H9 (cell line): Measurements from ENCODE around the gene LPCAT3. TPM values are rescaled to one million over a fixed set of nuclear protein-coding genes. Genes with fewer than 3 reads are reported as not detected.

Experiments
- DNase-seq: peaks from one replicate; pipeline ENCODE4 v3.0.0-alpha.2; 2017
- H2AFZ ChIP-seq: one replicate; pipeline ENCODE4 v1.6.1; 2013; ENCODE audit warnings: mild to moderate bottlenecking, low read length, control low read depth, moderate library complexity
- H2AK5ac ChIP-seq: 2 replicates; pipeline ENCODE4 v1.6.1; 2013; ENCODE audit warnings: low read length, control low read depth, mixed read lengths; ENCODE audit not compliant: insufficient read length
- H2BK120ac ChIP-seq: one replicate; pipeline ENCODE4 v1.6.1; 2013; ENCODE audit warnings: low read depth, mild to moderate bottlenecking, low read length, control low read depth, inconsistent platforms; ENCODE audit not compliant: poor library complexity, severe bottlenecking
- H2BK12ac ChIP-seq: 2 replicates; pipeline ENCODE4 v1.6.1; 2013; ENCODE audit warnings: low read length, control low read depth, mixed read lengths, low read depth; ENCODE audit not compliant: insufficient read length
- H2BK15ac ChIP-seq: 2 replicates; pipeline ENCODE4 v1.6.1; 2013; ENCODE audit warnings: low read depth, low read length, control low read depth
- H2BK20ac ChIP-seq: one replicate; pipeline ENCODE4 v1.6.1; 2013; ENCODE audit warnings: low read depth, mild to moderate bottlenecking, low read length, control low read depth, inconsistent platforms; ENCODE audit not compliant: poor library complexity, severe bottlenecking
- H2BK5ac ChIP-seq: 2 replicates; pipeline ENCODE4 v1.6.1; 2013; ENCODE audit warnings: low read length, control low read depth, mixed read lengths; ENCODE audit not compliant: insufficient read length
- H3K14ac ChIP-seq: 2 replicates; pipeline ENCODE4 v1.6.1; 2013; ENCODE audit warnings: low read length, control low read depth; ENCODE audit not compliant: insufficient read depth
- H3K18ac ChIP-seq: 2 replicates; pipeline ENCODE4 v1.6.1; 2013; ENCODE audit warnings: low read depth, mild to moderate bottlenecking, mixed read lengths, low read length, control low read depth; ENCODE audit not compliant: insufficient read length
- H3K23ac ChIP-seq: 2 replicates; pipeline ENCODE4 v1.6.1; 2013; ENCODE audit warnings: low read length, control low read depth, mixed read lengths, low read depth; ENCODE audit not compliant: insufficient read length
- H3K23me2 ChIP-seq: 2 replicates; pipeline ENCODE4 v1.6.1; 2013; ENCODE audit warnings: low read depth, mild to moderate bottlenecking, mixed read lengths, low read length, control low read depth; ENCODE audit not compliant: insufficient read length, poor library complexity, severe bottlenecking
- H3K27ac ChIP-seq: 2 replicates; pipeline ENCODE4 v1.5.1; 2013; ENCODE audit warnings: low read length, control low read depth, mixed read lengths, low read depth; ENCODE audit not compliant: insufficient read length
- H3K27me3 ChIP-seq: 2 replicates; pipeline ENCODE4 v1.6.1; 2013; ENCODE audit warnings: low read length, control low read depth, inconsistent platforms; ENCODE audit not compliant: insufficient read depth
- H3K4ac ChIP-seq: 2 replicates; pipeline ENCODE4 v1.6.1; 2013; ENCODE audit warnings: low read depth, mild to moderate bottlenecking, control low read depth, inconsistent platforms, low read length, moderate library complexity
- H3K4me1 ChIP-seq: 2 replicates; pipeline ENCODE4 v1.6.1; 2013; ENCODE audit warnings: low read length, control low read depth, inconsistent platforms; ENCODE audit not compliant: insufficient read depth
- H3K4me2 ChIP-seq: 2 replicates; pipeline ENCODE4 v1.6.1; 2013; ENCODE audit warnings: low read length, control low read depth, mixed read lengths; ENCODE audit not compliant: insufficient read length, insufficient read depth
- H3K56ac ChIP-seq: 2 replicates; pipeline ENCODE4 v1.6.1; 2013; ENCODE audit warnings: low read depth, mild to moderate bottlenecking, mixed read lengths, low read length, control low read depth; ENCODE audit not compliant: insufficient read length
- H3K79me1 ChIP-seq: 2 replicates; pipeline ENCODE4 v1.6.1; 2013; ENCODE audit warnings: low read depth, mild to moderate bottlenecking, moderate library complexity, low read length, control low read depth, inconsistent platforms; ENCODE audit not compliant: insufficient read depth, poor library complexity, severe bottlenecking
- H3K79me2 ChIP-seq: 2 replicates; pipeline ENCODE4 v1.6.1; 2013; ENCODE audit warnings: low read length, control low read depth, inconsistent platforms; ENCODE audit not compliant: insufficient read depth
- H3K9ac ChIP-seq: 2 replicates; pipeline ENCODE4 v1.6.1; 2013; ENCODE audit warnings: low read length, control low read depth, mixed read lengths; ENCODE audit not compliant: insufficient read length; ENCODE audit errors: extremely low read depth
- H3K9me3 ChIP-seq: one replicate; pipeline ENCODE4 v1.6.1; 2013; ENCODE audit warnings: low read depth, low read length, inconsistent platforms; ENCODE audit not compliant: control insufficient read depth
- H3T11ph ChIP-seq: one replicate; pipeline ENCODE4 v1.6.1; 2013; ENCODE audit warnings: mild to moderate bottlenecking, low read length, control low read depth, inconsistent platforms
- H4K20me1 ChIP-seq: one replicate; pipeline ENCODE4 v1.6.1; 2013; ENCODE audit not compliant: control insufficient read depth, insufficient read length, insufficient read depth
- H4K5ac ChIP-seq: 2 replicates; pipeline ENCODE4 v1.6.1; 2013; ENCODE audit warnings: low read depth, mild to moderate bottlenecking, mixed read lengths, low read length, control low read depth; ENCODE audit not compliant: insufficient read length
- H4K8ac ChIP-seq: replicated peaks from 2 replicates; pipeline ENCODE4 v1.6.1; 2013; ENCODE audit warnings: low read length, control low read depth, mixed read lengths, low read depth; ENCODE audit not compliant: insufficient read length
- H4K91ac ChIP-seq: 2 replicates; pipeline ENCODE4 v1.6.1; 2013; ENCODE audit warnings: low read depth, mild to moderate bottlenecking, moderate library complexity, mixed read lengths, low read length, control low read depth; ENCODE audit not compliant: insufficient read length
- H3K27ac Mint-ChIP-seq, 3 experiments: 2 replicates in 2 of 3; 3 replicates in 1 of 3; pipeline ENCODE4 v1.8.0; 2020 to 2021; ENCODE audit warnings: mixed read lengths in 3 of 3, mild to moderate bottlenecking in 1 of 3, moderate library complexity in 1 of 3
- H3K27me3 Mint-ChIP-seq: 2 replicates; pipeline ENCODE4 v1.8.0; 2021; ENCODE audit warnings: low read depth, mild to moderate bottlenecking, moderate library complexity, mixed read lengths
- H3K36me3 Mint-ChIP-seq, 3 experiments: 2 replicates in 2 of 3; 3 replicates in 1 of 3; pipeline ENCODE4 v1.8.0; 2020 to 2021; ENCODE audit warnings: low read depth in 3 of 3, mixed read lengths in 3 of 3; ENCODE audit not compliant: insufficient read depth in 1 of 3
- H3K4me1 Mint-ChIP-seq, 2 experiments: 2 replicates each; pipeline ENCODE4 v1.8.0; 2020; ENCODE audit warnings: mixed read lengths in 2 of 2
- H3K4me3 Mint-ChIP-seq, 2 experiments: 2 replicates in 1 of 2; 3 replicates in 1 of 2; pipeline ENCODE4 v1.8.0; 2020 to 2021; ENCODE audit warnings: mild to moderate bottlenecking in 2 of 2, mixed read lengths in 2 of 2, moderate library complexity in 1 of 2
- H3K9me3 Mint-ChIP-seq, 2 experiments: 2 replicates in 1 of 2; 3 replicates in 1 of 2; pipeline ENCODE4 v1.8.0; 2020; ENCODE audit warnings: mild to moderate bottlenecking in 2 of 2, mixed read lengths in 2 of 2, moderate library complexity in 1 of 2
- CTCF ChIP-seq: fragments of 200-600 bp; sonication (generic); conservative IDR thresholded peaks from 3 replicates; pipeline ENCODE4 v1.8.0; 2021; ENCODE audit warnings: antibody characterized with exemption, mild to moderate bottlenecking
- WGBS: extraction: QIAGEN DNeasy Blood & Tissue Kit; methylation state at CpG from one replicate; pipeline ENCODE4 v1.1.7; 2013; ENCODE audit warnings: missing lambda C conversion rate, low lambda C conversion rate, mixed read lengths; ENCODE audit not compliant: insufficient read length; ENCODE audit errors: extremely low coverage; 5-methylcytosine and 5-hydroxymethylcytosine counted together
- total RNA-seq: library from RNA; stranded (reverse); gene quantifications from 2 replicates; pipeline ENCODE4 v1.2.1, GENCODE V29; 2021

LPCAT3 gene
- total RNA-seq, 1 experiment from 2014 or later, result 47.7 TPM

- Histone ChIP-seq H4K5ac (no peak overlapping the region), H3T11ph (no peak overlapping the region), H4K91ac (no peak overlapping the region), H4K8ac (no peak overlapping the region), H2AK5ac (no peak overlapping the region), H2BK15ac (no peak overlapping the region), H2BK120ac (no peak overlapping the region), H3K23ac (no peak overlapping the region), H3K14ac (no peak overlapping the region), H2AFZ (no peak overlapping the region), H3K56ac (no peak overlapping the region), H3K79me2 (no peaks in the 10 kb centered on the region), H3K9ac (no peak overlapping the region), H3K27me3 (no peaks in the 10 kb centered on the region), H2BK12ac (no peak overlapping the region), H3K9me3 (no peaks in the 10 kb centered on the region), H3K23me2 (peaks cover 16% of the 10 kb centered on the region), H2BK20ac (no peak overlapping the region), H2BK5ac (no peak overlapping the region), H4K20me1 (no peaks in the 10 kb centered on the region), H3K79me1 (no peaks in the 10 kb centered on the region), H3K18ac (no peak overlapping the region), H3K4me2 (no peak overlapping the region), H3K27ac (no peak overlapping the region), H3K4ac (no peak overlapping the region), H3K4me1 (0 out of 2 replicates have a peak, but pooled peaks cover 4% of the 10 kb centered on the region)
- TF ChIP-seq CTCF, result no peak
- H3K27ac Mint-ChIP-seq, result peak overlapping the region in 2 of 3 experiments; percentile 67 to 73; a peak in 1 of 7 replicates
- peak overlapping the region in 1 of 2 experiments; percentile 48; a peak in 1 of 5 replicates for H3K4me3 Mint-ChIP-seq
- DNase-seq, result no peak
- WGBS, result no CpG with 5 or more reads among the region's 12 CpGs
- no peaks in the 10 kb centered on the region; a peak in 2 of 5 replicates for H3K9me3 Mint-ChIP-seq
- H3K4me1 Mint-ChIP-seq, result peaks cover 39 to 51% of the 10 kb centered on the region in 2 experiments
- peaks cover 16 to 56% (median 36%) of the 10 kb centered on the region in 3 experiments for H3K36me3 Mint-ChIP-seq
- H3K27me3 Mint-ChIP-seq, result peaks cover 2% of the 10 kb centered on the region; the same call in 1 of the 2 replicates
Observed at GRCh38 chr12:6941267-6941666, 77.0 kb downstream of the LPCAT3 start.
